Nephron (organoid): ENCODE data around the gene C5orf46.

Experiments used
- H3K27ac Mint-ChIP-seq, 3 experiments: 2 replicates each; pipeline ENCODE4 v1.8.0; 2020; ENCODE audit warnings: mixed read lengths in 3 of 3, mild to moderate bottlenecking in 2 of 3, moderate library complexity in 1 of 3
- H3K27me3 Mint-ChIP-seq: 2 replicates; pipeline ENCODE4 v1.8.0; 2021; ENCODE audit warnings: low read depth, mild to moderate bottlenecking, moderate library complexity, mixed read lengths
- H3K36me3 Mint-ChIP-seq: 2 replicates; pipeline ENCODE4 v1.8.0; 2020; ENCODE audit warnings: low read depth, mixed read lengths
- H3K4me1 Mint-ChIP-seq: 2 replicates; pipeline ENCODE4 v1.8.0; 2020; ENCODE audit warnings: mixed read lengths
- H3K4me3 Mint-ChIP-seq, 3 experiments: 2 replicates each; pipeline ENCODE4 v1.8.0; 2020; ENCODE audit warnings: mild to moderate bottlenecking in 3 of 3, mixed read lengths in 3 of 3, moderate library complexity in 2 of 3
- H3K9me3 Mint-ChIP-seq: 2 replicates; pipeline ENCODE4 v1.8.0; 2020; ENCODE audit warnings: mixed read lengths
- TF ChIP-seq, protein P1 (sequence below), 3 experiments: fragments of 200-600 bp; sonication (generic); IDR thresholded peaks; one replicate each; pipeline ENCODE4 v1.5.0; 2021; ENCODE audit warnings: antibody characterized with exemption in 3 of 3; ENCODE audit not compliant: unreplicated experiment in 3 of 3

The C5orf46 gene

DNA sequence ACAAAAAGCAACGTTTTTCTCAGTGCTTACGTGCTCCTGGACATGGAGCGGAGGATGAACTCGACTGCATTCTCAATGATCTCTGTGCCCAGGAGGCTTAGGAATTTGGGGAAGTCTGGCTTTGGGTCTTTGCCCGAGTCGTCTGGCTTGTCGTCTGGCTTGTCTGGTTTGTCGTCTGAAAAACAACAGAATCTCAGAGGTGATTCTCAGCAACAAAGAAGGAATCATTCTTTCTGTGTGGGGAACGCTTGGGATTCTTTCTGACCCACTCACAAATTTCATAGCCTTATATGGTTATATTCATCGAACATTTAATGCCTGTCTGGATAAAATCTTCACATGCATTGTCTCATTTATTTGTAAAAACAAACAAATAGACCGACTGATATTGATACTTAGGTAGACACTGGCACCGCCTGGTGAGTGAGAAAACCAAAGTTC is 4.7 kb downstream of the C5orf46 start:
- Mint-ChIP-seq H3K4me1 (peaks cover 4% of the 10 kb centered on the region), H3K4me3 (no peak overlapping the region), H3K9me3 (no peaks in the 10 kb centered on the region), H3K36me3 (no peaks in the 10 kb centered on the region), H3K27me3 (no peaks in the 10 kb centered on the region), H3K27ac (no peak overlapping the region)
- TF ChIP-seq, protein P1, sequence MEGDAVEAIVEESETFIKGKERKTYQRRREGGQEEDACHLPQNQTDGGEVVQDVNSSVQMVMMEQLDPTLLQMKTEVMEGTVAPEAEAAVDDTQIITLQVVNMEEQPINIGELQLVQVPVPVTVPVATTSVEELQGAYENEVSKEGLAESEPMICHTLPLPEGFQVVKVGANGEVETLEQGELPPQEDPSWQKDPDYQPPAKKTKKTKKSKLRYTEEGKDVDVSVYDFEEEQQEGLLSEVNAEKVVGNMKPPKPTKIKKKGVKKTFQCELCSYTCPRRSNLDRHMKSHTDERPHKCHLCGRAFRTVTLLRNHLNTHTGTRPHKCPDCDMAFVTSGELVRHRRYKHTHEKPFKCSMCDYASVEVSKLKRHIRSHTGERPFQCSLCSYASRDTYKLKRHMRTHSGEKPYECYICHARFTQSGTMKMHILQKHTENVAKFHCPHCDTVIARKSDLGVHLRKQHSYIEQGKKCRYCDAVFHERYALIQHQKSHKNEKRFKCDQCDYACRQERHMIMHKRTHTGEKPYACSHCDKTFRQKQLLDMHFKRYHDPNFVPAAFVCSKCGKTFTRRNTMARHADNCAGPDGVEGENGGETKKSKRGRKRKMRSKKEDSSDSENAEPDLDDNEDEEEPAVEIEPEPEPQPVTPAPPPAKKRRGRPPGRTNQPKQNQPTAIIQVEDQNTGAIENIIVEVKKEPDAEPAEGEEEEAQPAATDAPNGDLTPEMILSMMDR (IDR thresholded peaks at IDR 0.05; ENCODE audit: unreplicated experiment in 3 of 3) = no peak

DNA sequence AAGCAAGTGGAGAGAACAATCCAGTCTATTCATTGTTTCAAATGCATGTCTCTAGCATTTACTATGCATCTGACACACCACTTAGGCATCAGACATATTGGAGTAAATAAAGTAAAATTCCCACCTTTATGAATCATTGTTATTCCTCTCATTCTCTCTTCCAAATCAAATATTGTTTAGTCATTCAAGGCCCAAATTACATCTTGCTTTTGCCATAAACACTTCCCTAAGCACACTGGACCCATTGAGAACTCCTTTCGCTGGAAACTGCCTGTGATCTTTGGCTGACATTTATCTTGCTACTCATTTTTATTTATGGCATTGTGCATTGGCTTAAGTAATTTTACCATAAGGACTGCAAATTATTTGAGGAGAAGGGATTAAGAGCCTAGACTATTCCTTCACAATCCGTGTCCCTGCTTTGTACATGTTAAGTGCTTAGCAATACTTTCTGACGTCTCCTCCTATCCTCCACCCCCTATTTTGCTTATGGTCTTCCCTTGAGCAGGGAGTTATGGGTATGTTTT is 7.4 kb downstream of the C5orf46 start:
- Mint-ChIP-seq H3K27ac (no peak overlapping the region), H3K9me3 (no peaks in the 10 kb centered on the region), H3K4me3 (no peak overlapping the region), H3K4me1 (peaks cover 4% of the 10 kb centered on the region), H3K27me3 (no peaks in the 10 kb centered on the region), H3K36me3 (no peaks in the 10 kb centered on the region)
- TF ChIP-seq, protein P1 (IDR thresholded peaks at IDR 0.05; ENCODE audit: unreplicated experiment in 3 of 3) = no peak

GRCh38 chr5:147895864-147896263 is 10.5 kb downstream of the C5orf46 start:
- H3K4me3 Mint-ChIP-seq = no peak overlapping the region
- H3K36me3 Mint-ChIP-seq = no peaks in the 10 kb centered on the region
- H3K4me1 Mint-ChIP-seq = no peaks in the 10 kb centered on the region
- TF ChIP-seq, protein P1 (IDR thresholded peaks at IDR 0.05; ENCODE audit: unreplicated experiment in 3 of 3) = no peak
- no peak overlapping the region for H3K27ac Mint-ChIP-seq
- H3K27me3 Mint-ChIP-seq = no peaks in the 10 kb centered on the region
- no peaks in the 10 kb centered on the region for H3K9me3 Mint-ChIP-seq

DNA sequence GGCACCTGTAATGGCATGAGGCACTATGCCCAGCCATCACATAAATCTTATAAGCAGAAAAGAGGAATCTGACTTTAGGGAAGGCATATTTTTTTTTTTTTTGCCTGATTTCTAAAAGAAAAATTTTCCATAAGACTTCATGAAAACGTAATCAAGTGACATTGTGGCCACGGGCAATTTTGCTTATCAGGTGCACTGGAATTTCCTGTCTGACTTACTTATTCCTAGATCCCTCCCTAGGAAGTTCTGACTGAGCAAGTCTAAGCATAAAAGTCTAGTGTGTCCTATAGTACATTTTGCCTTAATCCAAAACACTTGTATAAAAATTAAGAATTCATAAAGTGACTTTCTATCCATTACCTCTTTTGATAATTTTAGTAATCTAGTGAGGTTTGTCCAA is 12.5 kb downstream of the C5orf46 start:
- no peaks in the 10 kb centered on the region for H3K36me3 Mint-ChIP-seq
- no peaks in the 10 kb centered on the region for H3K27me3 Mint-ChIP-seq
- TF ChIP-seq, protein P1 (IDR thresholded peaks at IDR 0.05; ENCODE audit: unreplicated experiment in 3 of 3) = no peak
- no peak overlapping the region for H3K4me3 Mint-ChIP-seq
- H3K4me1 Mint-ChIP-seq = no peaks in the 10 kb centered on the region
- H3K9me3 Mint-ChIP-seq = no peaks in the 10 kb centered on the region
- no peak overlapping the region for H3K27ac Mint-ChIP-seq

- no peaks in the 10 kb centered on the region for H3K9me3 Mint-ChIP-seq
- H3K27me3 Mint-ChIP-seq = no peaks in the 10 kb centered on the region
- no peak overlapping the region for H3K4me3 Mint-ChIP-seq
- no peak overlapping the region for H3K27ac Mint-ChIP-seq
- no peaks in the 10 kb centered on the region for H3K36me3 Mint-ChIP-seq
- H3K4me1 Mint-ChIP-seq = no peaks in the 10 kb centered on the region
- TF ChIP-seq, protein P1 (IDR thresholded peaks at IDR 0.05; ENCODE audit: unreplicated experiment in 3 of 3) = no peak
These were observed 13.5 kb downstream of the C5orf46 start for GRCh38 chr5:147892696-147893296.

DNA sequence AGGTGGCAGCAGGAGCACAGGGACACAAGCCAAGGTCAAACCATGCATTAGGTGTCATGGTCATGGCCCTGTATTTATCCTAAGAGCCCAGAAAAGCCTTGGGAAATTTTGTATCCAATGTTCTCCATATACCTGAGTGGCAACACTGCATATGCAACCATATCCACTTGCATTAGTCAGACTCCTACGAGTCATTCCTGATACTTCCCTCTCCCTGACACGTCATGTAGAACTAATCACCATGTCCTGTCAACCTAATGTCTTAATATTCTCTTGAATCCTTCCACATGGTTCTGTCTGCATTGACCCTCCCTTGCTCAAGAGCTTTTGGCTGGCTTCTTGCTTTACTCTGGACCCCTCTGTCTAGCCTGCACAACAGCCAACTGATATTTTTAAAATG is 18.4 kb downstream of the C5orf46 start:
- Mint-ChIP-seq H3K27me3 (no peaks in the 10 kb centered on the region), H3K4me3 (no peak overlapping the region), H3K27ac (no peak overlapping the region), H3K9me3 (no peaks in the 10 kb centered on the region), H3K4me1 (no peaks in the 10 kb centered on the region), H3K36me3 (no peaks in the 10 kb centered on the region)
- TF ChIP-seq, protein P1 (IDR thresholded peaks at IDR 0.05; ENCODE audit: unreplicated experiment in 3 of 3) = no peak
